ENCODE data around the gene SLC12A8. TPM values are rescaled to one million over a fixed set of nuclear protein-coding genes. Genes with fewer than 3 reads are reported as not detected.
A peak's percentile ranks its signal among the peaks of the same experiment; 100 is the strongest.

The SLC12A8 gene
- total and polyA plus RNA-seq, 2 of the 13 experiments (the other 11 are each of a cell fraction or from before 2014, with no cell fraction given) = 0.44 to 0.71 TPM

DNA sequence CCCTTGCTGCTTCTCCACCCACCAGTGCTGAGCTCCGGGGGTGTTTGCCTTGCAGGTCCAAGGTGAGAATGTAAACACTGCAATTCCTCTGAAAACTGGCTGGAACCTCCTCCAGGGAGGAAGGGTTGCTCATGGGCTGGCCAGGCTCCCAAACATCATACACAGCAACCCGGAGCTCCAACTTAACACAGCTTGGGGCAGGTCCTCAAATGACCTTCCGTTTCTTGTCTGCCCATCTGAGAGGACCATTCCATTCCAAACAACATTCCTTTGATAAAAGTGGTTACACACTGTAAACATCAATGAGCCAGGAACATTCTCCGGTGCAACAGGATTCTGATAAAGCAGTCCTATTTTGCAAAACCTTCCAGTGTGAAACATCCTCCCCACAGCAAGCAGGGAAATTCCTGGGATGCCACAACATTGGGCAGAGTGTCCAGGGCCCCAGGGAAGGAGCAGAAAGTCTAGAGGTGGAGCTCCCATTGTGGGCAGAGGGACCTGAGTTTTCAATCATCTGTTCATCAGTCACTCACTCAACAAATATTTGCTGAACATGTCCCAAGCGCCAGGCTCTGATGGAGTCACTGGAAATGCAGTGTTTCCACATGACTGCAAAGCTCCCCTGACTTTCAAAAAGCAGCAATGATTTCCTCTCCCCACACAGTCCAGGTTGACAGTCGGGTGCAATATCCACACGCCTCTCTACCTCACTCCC, 149.5 kb downstream of the SLC12A8 start (continued):
- TF ChIP-seq ZNF878 (CRISPR knock-in tag; IDR thresholded peaks at IDR 0.05) = no peak
- TF ChIP-seq, protein P1, sequence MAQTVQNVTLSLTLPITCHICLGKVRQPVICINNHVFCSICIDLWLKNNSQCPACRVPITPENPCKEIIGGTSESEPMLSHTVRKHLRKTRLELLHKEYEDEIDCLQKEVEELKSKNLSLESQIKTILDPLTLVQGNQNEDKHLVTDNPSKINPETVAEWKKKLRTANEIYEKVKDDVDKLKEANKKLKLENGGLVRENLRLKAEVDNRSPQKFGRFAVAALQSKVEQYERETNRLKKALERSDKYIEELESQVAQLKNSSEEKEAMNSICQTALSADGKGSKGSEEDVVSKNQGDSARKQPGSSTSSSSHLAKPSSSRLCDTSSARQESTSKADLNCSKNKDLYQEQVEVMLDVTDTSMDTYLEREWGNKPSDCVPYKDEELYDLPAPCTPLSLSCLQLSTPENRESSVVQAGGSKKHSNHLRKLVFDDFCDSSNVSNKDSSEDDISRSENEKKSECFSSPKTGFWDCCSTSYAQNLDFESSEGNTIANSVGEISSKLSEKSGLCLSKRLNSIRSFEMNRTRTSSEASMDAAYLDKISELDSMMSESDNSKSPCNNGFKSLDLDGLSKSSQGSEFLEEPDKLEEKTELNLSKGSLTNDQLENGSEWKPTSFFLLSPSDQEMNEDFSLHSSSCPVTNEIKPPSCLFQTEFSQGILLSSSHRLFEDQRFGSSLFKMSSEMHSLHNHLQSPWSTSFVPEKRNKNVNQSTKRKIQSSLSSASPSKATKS (CRISPR knock-in tag; IDR thresholded peaks at IDR 0.05) = 0 out of 2 replicates have a peak, but pooled peaks have one; percentile 32
- TF ChIP-seq CHD4 (IDR thresholded peaks at IDR 0.05; ENCODE audit: borderline replicate concordance, low read length) = no peak
- no peak for TF ChIP-seq RELA (CRISPR knock-in tag; IDR thresholded peaks at IDR 0.05)
- TF ChIP-seq ZNF609 (CRISPR knock-in tag; IDR thresholded peaks at IDR 0.05; ENCODE audit: borderline replicate concordance) = peak; percentile 93
- TF ChIP-seq, protein P2, sequence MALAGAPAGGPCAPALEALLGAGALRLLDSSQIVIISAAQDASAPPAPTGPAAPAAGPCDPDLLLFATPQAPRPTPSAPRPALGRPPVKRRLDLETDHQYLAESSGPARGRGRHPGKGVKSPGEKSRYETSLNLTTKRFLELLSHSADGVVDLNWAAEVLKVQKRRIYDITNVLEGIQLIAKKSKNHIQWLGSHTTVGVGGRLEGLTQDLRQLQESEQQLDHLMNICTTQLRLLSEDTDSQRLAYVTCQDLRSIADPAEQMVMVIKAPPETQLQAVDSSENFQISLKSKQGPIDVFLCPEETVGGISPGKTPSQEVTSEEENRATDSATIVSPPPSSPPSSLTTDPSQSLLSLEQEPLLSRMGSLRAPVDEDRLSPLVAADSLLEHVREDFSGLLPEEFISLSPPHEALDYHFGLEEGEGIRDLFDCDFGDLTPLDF (CRISPR knock-in tag; IDR thresholded peaks at IDR 0.05) = no peak
- TF ChIP-seq, protein P3, sequence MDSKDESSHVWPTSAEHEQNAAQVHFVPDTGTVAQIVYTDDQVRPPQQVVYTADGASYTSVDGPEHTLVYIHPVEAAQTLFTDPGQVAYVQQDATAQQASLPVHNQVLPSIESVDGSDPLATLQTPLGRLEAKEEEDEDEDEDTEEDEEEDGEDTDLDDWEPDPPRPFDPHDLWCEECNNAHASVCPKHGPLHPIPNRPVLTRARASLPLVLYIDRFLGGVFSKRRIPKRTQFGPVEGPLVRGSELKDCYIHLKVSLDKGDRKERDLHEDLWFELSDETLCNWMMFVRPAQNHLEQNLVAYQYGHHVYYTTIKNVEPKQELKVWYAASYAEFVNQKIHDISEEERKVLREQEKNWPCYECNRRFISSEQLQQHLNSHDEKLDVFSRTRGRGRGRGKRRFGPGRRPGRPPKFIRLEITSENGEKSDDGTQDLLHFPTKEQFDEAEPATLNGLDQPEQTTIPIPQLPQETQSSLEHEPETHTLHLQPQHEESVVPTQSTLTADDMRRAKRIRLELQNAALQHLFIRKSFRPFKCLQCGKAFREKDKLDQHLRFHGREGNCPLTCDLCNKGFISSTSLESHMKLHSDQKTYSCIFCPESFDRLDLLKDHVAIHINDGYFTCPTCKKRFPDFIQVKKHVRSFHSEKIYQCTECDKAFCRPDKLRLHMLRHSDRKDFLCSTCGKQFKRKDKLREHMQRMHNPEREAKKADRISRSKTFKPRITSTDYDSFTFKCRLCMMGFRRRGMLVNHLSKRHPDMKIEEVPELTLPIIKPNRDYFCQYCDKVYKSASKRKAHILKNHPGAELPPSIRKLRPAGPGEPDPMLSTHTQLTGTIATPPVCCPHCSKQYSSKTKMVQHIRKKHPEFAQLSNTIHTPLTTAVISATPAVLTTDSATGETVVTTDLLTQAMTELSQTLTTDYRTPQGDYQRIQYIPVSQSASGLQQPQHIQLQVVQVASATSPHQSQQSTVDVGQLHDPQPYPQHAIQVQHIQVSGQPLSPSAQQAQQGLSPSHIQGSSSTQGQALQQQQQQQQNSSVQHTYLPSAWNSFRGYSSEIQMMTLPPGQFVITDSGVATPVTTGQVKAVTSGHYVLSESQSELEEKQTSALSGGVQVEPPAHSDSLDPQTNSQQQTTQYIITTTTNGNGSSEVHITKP (CRISPR knock-in tag; IDR thresholded peaks at IDR 0.05; ENCODE audit: low read depth) = peak; percentile 89
- TF ChIP-seq, protein P4, sequence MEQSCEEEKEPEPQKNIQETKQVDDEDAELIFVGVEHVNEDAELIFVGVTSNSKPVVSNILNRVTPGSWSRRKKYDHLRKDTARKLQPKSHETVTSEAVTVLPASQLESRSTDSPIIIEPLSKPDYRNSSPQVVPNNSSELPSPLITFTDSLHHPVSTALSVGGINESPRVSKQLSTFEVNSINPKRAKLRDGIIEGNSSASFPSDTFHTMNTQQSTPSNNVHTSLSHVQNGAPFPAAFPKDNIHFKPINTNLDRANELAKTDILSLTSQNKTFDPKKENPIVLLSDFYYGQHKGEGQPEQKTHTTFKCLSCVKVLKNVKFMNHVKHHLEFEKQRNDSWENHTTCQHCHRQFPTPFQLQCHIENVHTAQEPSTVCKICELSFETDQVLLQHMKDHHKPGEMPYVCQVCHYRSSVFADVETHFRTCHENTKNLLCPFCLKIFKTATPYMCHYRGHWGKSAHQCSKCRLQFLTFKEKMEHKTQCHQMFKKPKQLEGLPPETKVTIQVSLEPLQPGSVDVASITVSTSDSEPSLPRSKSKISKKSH (CRISPR knock-in tag; IDR thresholded peaks at IDR 0.05; ENCODE audit: borderline replicate concordance) = no peak
- TF ChIP-seq ZMYM2 (CRISPR knock-in tag; IDR thresholded peaks at IDR 0.05) = 0 out of 2 replicates have a peak, but pooled peaks have one; percentile 28
- TF ChIP-seq DDIT3 (CRISPR knock-in tag; IDR thresholded peaks at IDR 0.05) = no peak
- 0 out of 2 replicates have a peak, but pooled peaks have one; percentile 63 for TF ChIP-seq JUN (CRISPR knock-in tag; IDR thresholded peaks at IDR 0.05)

Measured in HepG2 (cell line).